SKM-1 (cell line): Measurements from ENCODE around the gene EDEM2.
"Not testable (repeated sequence)": the region's sequence is repeated elsewhere in the genome, so short reads cannot be mapped to it uniquely, and the experiment has no call there.

ENCODE experiments used
- DNase-seq: peaks from one replicate; lab custom pipeline; 2025; ENCODE audit not compliant: unreplicated experiment; lab: John Stamatoyannopoulos, UW

The EDEM2 gene

DNA sequence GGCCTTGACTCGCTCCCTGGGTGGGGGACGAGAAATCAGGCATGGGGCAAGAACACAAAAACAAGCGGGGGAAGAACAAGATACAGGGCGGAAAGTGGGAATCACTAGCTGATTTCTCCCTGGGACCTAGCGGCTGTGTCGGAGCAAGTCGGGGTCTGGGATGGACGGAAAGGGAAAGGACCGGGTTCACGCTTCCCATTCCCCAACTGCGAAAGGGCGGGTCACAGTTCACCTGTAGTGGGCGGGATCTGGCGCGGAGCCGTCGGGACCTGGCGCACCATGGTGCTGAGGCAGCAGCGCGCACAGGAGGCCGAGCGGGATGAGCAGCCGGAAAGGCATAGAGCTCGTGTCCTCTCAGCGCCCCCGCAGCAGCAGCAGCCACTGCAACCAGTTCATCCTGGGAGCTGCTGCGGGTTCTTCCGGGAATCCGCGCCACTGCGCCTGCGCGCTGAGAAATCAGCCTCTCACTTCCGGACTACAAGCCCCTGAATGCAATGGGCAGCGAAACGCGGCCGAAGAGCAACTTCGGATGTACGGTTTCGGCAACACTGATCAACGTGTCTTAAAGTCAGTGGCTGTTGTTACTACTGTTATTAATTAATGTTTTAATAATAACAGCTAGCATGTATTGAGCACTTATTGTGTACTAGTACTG is at the start of gene EDEM2:
EDEM2 (minus strand) TSS at position 417 of the 655 bp plus-strand sequence; CDS start at position 339, 78 bp downstream.
- DNase-seq = peak; percentile 91

- DNase-seq = no peak
Observed at GRCh38 chr20:35196313-35196712, 49.2 kb upstream of the EDEM2 start.

DNA sequence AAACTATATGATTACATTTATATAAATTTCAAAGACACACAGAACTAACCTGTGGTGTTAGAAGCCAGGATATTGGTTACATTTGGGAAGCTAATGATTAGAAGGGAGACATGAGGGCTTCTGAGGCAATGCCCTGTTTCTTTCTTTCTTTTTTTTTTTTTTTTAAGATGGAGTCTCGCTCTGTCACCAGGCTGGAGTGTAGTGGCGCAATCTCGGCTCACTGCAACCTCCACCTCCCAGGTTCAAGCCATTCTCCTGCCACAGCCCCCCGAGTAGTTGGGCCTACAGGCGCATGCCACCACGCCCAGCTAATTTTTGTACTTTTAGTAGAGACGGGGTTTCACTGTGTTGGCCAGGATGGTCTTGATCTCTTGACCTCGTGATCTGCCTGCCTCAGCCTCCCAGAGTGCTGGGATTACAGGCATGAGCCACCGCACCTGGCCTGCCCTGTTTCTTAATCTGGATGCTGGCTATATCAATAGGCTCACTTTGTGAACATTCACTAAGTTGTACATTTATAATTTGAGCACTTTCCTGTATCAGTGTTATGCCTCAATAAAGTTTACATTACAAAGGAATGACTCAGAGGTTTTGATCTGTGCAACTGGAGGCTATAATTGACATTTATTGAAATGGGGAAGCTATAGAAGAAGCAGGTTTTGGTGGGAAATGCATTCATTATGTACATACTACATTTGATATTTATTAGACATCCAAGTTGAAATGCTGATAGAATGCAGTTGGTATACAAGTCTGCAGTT is 46.1 kb upstream of the EDEM2 start:
- DNase-seq = not testable (repeated sequence)

DNA sequence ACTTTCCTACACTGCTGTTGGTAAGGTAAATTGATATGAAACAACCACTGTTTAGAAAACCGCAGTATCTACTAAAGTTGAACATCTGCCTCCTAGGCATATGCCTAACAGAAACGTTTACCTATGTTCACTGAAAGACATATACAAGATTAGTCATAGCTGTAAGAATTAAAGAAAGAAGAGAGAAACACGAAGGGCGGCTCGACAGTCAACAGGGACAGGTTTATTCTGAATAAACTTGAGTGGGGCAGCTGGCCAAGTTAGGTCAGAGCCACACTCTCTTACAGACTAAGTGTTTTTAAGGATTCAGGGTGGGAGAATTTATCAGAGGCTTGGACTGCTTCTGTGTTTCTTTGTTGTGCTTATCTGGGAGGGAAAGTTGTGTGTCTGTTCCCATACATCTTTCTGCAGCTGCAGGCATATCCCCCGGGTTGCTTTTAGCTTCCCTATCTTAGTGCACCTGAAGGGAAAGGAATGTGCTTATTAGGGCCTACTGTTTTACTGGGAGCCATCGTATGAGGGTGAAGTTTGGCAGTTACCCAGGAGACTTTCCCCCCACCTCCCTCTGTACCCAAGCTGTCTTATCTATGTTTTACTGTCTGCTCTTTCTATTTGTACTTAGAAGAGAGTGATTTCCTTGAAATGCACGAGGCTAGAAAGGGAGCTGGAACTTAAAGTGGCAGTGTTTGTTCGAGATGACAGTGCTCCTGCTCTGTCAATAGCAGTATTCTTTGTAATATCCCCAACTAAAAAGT is 45.2 kb upstream of the EDEM2 start:
- no peak for DNase-seq

DNA sequence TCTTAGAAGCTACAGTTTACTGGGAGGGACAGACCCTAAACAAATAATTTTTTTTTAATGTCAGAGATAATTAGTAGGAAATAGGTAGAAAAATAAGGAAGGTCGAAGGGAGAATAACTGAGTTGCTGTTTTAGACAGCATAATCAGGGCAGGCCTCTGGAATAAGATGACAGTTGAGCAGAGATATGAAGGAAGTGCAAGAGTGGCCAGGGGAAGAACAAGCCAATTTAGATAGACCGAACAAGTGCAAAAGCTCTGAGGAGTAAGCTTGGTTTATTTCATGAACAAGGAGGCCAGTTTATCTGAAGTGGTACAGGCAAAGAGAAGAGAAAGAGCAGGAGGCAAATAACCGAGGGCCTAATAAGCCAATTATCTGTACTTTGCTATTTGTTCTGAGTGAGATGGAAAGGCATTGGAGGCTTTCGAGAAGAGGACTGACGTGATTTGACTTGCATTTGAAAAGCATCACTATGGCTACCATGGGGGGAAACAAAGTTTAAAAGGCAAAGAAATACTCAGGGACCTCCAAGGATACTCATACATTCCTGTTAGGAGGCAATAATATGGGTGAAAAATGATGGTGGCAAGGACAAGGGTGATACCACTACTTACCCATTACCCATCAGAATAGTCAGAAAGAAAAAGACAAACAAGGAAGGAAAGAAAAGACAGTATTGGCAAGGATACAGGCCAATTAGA is 44.4 kb upstream of the EDEM2 start:
- DNase-seq = no peak

DNA sequence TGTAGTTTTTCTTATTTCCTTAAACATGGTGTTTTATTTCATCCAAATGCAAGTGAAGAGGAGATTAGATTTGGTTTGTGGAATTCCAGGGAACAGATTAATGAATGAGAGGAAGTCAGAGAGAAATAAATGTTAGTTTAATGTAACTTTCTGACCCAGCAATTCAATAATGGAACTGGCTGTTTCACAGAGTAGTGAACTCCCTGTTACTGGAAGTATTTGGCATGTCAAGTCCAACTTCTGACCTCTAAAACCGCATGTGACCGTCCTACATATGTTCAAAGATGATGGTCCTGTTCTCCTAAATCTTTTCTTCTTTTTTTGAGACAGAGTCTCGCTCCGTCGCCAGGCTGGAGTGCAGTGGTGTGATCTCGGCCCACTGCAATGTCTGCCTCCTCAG is 43.4 kb upstream of the EDEM2 start:
- no peak for DNase-seq

DNA sequence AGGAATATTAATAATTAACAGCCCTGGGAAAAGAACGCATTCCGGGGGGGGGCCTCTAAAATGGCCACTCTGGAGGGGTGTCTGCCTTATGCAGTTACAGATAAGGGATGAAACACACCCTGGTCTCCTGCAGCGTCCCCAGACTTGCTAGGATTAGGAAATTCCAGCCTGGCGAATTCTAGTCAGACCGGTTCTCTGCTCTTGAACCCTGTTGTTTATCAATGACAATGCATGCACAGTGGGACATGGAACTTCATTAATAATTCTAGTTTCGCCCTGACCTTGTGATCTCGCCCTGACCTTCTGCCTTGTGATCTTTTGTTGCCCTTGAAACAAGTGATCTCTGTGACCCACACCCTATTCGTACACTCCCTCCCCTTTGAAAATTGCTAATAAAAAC is 42.1 kb upstream of the EDEM2 start:
- not testable (repeated sequence) for DNase-seq

GRCh38 chr20:35187584-35188190 is 40.6 kb upstream of the EDEM2 start:
- DNase-seq = no peak

GRCh38 chr20:35186691-35187289 is 39.7 kb upstream of the EDEM2 start:
- not testable (repeated sequence) for DNase-seq

DNA sequence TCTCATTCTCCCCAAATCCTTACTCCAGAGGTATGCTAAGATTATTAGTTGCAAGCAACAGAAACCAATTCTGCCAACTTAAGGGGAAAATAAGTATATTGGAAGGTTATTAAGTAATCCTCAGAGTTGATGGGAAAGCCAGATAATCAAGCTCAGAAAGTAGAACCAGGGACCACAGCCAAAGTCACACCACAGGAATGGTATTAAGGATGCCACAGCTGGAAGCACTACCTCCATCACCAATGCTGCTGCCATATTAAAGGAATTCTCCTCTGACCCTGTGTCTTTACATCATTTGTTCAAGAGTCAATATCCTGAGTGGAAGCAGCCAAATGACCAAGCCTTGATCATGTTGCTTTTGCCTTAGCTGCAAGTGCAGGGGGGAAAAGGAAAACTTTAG is 34.6 kb upstream of the EDEM2 start:
- DNase-seq = no peak

GRCh38 chr20:35180266-35180665 is 33.1 kb upstream of the EDEM2 start:
- DNase-seq = no peak

GRCh38 chr20:35179292-35180212 is 32.4 kb upstream of the EDEM2 start:
- DNase-seq = no peak

DNA sequence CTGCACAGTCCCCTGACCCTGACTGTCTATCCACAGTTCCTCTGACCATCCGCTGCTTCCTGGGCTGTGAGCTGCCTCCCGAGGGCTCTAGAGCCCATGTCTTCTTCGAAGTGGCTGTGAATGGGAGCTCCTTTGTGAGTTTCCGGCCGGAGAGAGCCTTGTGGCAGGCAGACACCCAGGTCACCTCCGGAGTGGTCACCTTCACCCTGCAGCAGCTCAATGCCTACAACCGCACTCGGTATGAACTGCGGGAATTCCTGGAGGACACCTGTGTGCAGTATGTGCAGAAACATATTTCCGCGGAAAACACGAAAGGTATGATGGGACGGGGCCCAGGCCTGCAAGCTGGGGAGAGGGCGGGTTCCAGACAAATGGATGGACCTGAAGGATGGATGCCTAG is 29.0 kb upstream of the EDEM2 start:
- DNase-seq = no peak

- DNase-seq = no peak
Observed at GRCh38 chr20:35174458-35175216, 27.5 kb upstream of the EDEM2 start.

DNA sequence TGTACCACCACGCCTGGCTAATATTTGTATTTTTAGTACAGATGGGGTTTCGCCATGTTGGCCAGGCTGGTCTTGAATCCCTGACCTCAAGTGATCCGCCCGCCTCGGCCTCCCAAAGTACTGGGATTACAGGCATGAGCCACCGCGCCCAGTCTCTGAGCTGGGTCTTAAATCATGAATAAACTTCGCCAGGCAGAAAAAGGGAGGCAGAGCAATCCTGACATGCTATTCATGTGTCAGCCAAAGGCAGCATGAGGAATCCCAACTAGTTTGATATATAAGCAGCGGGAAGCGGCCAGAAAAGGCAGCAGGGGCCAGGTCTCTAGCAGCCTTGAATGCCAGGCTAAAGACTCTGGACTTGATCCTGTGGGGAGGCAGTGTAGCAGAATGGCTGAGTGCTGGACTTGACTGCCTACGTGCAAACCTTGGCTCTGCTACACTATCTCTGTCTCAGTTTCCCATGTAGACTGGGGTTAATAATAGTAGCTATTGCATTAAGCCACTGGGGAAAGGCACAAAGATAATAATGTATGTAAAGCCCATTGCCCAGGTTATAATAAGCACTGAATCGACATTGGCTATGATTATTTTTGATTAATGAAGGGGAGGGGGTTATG is 26.5 kb upstream of the EDEM2 start:
- no peak for DNase-seq

- DNase-seq = no peak
Observed at GRCh38 chr20:35172434-35172806, 25.3 kb upstream of the EDEM2 start.

GRCh38 chr20:35171753-35172433 is 24.8 kb upstream of the EDEM2 start, which contains the start of gene PROCR:
PROCR (plus strand) TSS chr20:35172072; CDS start chr20:35172155, 83 bp downstream.
- peak; percentile 89 for DNase-seq

DNA sequence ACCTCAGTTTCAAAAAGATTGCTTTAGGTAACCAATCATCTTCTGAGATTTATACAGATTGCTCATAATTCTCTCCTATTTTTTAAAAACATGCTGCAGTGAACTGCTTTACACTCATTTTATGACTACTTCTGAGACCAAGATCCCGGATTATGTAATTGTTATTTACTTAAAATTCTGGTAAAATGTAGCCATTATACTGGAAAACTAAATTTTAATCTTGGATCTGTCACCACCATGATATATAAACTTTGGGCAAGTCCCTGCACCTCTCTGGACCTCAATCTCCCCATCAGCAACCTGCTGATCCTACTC is 24.3 kb upstream of the EDEM2 start:
- no peak for DNase-seq
